GM18870 (cell line): ENCODE data around the gene MTM1.

Source experiments
- ATAC-seq: cut with Tn5 transposase; IDR thresholded peaks from one replicate; pipeline ENCODE4 v1.9.1; 2021; ENCODE audit warnings: moderate library complexity; ENCODE audit not compliant: unreplicated experiment

Gene MTM1

DNA sequence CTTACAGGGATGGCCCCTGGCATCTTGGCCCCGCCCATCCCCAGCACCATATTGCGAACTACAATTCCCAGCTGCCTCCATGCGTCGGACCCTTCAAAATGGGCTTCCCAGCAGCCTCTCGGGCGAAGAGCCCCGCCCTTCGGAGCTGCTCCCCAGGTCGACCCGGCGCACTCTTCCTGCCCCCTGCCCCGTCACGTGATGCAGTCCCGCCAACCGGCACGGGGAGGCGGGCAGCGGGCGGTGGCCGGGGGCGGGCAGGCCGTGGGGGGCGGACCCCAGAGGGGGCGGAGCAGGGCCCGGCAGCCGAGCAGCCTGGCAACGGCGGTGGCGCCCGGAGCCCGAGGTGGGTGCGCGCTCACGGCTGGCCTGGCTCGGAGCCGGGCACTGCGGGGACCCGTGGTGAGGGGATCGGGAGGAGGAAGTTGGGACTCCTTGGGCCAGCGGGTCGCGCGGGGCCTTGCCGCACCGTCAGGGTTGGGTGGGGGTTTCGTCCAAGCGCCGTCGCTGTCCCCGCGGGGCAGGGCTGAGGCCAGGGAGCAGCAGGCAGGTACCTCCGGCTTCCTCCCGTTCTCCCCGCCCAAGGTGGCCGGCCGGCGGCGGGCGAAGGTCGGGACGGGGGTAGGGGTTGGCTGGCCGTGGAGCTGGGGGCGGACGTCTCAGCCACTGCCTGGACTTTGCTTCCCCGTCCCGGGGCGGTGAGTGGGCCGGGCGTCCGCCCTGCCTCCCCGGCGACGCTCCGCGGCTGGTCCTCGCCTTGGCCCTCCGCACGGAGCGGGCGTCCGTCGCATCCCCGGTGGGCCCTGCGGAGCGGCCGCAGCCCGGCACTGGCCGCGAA lies at the start of gene MTM1:
Gene MTM1 (plus strand): TSS at position 302 of the 835 bp plus-strand sequence. CDS start 23,994 bp downstream, outside the sequence.
- ATAC-seq = peak; percentile 94

DNA sequence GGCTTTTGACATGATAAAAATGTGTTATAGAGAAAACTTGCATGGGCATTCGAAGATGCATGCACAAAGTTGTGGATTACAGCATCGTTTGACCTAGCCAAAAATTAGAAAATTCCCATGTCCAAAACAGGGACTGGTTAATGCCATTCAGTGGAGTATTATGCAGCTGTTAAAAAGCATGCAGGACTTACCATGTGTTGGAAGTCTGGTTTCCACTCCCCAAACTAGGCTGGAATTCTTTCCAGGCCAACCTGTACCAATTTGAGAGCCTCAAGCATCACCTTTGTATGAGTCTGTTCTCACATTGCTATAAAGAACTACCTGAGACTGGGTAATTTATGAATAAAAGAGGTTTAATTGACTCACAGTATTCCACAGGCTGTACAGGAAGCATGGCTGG lies 45.9 kb upstream of the MTM1 start:
- ATAC-seq = no peak

DNA sequence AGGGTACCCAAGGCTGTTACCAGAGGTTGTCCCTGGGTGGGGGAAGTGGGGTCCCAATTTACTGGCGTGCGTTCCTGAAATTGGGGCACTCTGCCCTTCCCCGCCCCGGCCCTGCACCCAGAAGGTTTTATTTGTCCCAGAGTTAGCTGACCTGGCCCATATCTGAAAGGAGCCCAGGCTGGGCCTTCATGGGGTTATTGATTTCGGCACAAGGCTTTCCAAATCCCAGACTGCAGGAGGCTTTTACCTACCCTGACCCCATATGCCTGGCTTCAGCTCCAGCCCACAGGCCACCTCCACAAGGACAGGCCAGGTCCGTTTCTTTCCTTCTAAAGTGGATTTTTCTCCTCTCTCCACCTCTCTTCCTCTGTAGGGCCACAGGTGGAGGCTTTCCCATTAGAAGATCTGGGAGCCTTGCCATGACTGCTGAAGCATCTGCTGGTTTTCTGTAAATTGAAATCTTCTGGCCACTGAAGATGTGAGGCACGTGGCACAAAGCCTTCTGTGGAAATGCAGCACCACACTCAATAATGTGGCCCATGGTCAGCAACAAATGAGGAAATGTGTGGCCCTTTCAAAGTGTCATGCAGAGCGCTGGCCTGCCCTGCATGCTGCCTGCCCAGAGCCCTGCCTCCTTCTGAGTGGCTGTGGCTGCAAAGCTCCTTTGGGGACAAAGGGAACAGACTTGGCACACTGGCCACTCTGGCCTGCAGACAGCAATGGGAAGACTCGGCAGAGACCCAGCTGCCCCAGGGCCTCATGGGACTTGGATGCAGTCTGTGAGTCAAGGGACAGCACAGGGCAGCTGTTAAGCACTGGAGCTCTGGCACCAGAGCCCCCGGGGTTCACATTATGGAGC lies 43.1 kb upstream of the MTM1 start:
- ATAC-seq = no peak

DNA sequence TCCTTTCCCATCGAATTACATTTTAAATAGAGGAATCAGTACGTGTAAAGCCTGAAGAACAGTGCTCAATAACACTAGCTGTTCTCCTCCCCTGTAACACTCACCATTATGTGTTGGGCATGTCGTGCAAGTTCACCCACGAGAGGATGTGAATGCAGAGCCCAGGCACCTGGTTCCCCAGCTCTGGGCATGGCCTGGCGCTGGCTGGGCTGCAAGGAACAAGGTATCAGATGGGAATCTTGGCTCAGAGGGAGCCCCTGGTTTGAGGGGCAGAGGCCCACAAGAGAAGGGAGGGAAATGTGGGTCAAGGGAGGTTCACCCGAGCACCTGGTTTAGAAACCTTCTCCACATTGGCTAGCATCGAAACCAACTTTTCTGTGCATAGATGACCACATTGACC lies 41.7 kb upstream of the MTM1 start:
- no peak for ATAC-seq

DNA sequence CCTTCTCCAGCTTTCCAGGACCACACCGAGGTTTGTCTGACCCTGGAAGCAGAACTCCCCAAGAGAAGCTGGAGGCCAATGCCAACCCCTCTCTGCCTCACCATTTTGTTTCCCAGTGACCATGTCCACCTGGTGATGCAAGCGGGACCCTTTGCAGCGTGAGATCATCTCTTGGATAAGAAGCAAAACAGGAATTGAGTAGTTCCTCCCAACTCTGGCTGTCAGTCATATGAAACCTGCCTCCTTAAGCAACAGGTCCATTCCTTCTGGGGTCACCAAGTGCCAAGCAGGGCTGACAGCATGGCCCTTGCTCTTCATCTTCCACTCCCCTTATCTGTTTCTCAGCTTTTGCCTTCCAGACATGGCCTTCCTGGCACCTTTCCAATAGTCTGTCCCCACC lies 41.3 kb upstream of the MTM1 start:
- ATAC-seq = no peak

DNA sequence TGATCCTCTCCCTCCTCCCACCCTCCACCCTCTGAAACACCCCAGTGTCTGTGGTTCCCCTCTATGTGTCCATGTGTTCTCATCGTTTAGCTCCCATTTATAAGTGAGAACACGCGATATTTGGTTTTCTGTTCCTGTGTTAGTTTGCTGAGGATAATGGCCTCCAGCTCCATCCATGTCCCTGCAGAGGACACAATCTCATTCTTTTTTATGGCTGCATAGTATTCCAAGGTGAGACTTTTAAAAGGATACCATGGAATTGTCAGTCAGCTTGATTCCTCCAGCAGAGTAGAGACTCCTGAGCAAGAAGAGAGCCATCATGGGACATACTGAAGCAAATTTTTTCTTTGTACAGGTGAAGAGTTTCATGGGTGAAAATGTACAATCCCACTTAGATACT lies 38.8 kb upstream of the MTM1 start:
- no peak for ATAC-seq

DNA sequence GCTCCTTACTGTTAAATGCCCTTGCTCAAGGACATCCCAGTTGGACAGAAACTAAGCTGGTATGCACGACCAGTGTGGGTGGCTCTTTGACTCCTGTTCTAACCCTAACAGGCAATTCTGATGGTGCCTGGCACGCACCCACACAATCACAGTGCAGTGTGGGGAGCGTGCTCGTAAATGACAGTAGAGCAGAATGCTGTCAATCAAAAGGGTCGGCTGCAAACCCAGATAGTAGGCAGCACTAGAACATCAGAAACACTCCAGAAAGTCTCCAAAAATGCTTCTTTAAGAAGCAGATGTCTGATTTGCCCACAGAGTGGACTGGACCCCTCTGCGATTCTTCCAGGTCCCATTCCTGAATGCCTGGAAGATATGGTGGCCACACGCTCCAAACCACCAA lies 37.6 kb upstream of the MTM1 start:
- no peak for ATAC-seq

DNA sequence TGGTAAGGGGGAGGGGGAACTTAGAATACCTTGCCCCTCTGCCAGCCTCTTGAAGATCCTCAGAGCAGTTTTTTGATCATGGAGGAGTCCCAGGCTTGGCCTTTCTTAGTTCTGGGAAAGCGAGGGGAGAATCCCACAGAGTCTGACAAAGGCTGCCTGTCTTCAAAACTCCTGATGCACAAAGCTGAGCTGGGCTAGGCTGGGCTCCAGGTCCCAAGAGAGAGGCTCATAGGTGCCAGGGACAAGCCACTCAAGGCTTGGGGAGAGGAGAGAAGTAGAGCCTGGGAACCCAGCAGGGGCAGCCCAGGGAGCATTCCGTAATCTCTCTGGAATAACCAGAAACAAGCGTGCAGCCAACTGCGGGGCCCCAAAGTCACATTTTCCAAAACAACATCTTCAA lies 37.0 kb upstream of the MTM1 start:
- no peak for ATAC-seq

DNA sequence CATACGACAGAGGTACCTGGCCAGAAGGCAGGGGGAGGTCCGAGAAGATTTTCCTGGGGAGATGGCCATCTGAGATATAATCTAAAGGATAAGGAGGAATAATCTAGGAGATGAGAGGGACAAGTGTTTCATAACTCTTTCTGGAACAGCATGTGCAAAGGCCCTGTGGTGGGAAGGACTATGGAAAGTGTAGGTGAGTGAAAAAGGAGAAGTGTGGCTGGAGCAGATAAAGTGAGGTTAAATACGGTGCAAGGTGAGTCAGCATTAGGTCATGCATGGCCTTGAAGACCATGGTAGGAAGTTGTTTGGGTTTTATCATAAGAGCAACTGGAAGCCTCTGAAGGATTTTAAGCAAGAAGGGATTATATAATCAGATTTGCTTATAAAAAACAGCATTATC lies 34.6 kb upstream of the MTM1 start:
- no peak for ATAC-seq

DNA sequence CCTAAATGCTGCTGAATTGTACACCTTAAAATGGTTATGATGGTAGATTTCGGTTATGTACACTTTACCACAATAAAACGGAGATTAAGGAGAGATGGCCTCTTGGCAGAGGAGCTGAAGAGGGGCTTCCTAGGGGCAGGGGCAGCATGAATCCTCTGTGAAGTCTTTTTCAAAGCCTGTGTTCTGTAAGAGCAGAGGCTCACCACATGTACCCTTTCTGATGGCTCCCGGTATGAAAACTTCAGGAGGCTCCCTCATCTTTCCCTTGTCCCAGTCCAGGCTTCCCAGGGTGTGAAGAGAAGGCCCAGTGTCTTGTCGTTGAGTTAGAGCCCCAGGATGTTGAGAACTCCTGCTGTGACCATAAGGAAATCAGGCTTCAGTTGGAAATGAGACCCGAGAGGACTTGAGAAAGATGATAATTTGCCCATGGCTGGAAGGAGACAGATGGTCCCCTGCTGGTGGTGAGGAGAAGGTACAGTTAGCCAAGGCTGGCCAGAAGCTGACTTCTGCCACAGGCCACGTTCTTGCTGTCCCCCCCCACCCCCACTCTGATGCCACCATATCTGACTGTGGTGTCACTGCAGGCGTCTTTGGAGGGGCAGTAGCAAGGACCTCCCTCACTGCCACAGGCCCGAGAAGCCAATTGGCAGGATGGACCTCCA lies 31.8 kb upstream of the MTM1 start:
- no peak for ATAC-seq

DNA sequence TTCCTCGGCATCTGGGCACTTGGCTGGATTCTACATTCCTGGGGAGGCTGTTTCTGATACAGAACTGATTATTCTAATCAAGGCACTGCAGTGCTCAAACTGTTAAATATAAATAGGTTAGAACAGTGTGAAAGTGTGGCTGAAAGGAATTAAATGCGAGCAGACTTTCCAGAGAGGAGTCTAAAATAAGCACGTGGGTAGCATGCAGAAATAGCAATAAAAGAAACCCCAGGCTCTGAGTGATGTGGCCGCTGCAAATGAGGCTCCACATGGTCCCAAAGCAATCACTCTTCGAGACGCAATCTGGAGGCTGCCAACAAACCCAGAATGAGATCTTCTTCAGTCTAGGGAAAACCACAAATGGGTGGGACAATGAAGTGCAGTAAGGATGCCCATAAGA lies 30.6 kb upstream of the MTM1 start:
- ATAC-seq = no peak

DNA sequence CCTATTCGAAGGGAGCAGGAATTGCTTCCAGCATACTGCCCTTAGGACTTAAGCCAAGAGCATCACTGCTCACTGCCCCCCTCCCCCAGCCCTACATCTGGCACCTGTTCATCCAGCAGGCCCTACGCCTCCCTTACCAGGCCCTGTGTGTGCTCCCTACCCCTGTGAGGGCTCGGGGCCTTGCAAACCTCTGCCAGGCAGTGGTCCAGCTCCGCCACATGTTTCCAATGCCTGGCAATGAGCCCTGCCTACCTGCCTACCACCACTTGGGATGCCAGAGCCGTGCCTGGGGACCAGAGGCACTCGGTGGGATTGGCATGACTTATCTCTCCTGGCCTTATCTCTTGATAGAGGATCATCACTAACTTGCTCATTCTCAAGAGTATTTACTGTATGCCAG lies 27.5 kb upstream of the MTM1 start:
- ATAC-seq = no peak

DNA sequence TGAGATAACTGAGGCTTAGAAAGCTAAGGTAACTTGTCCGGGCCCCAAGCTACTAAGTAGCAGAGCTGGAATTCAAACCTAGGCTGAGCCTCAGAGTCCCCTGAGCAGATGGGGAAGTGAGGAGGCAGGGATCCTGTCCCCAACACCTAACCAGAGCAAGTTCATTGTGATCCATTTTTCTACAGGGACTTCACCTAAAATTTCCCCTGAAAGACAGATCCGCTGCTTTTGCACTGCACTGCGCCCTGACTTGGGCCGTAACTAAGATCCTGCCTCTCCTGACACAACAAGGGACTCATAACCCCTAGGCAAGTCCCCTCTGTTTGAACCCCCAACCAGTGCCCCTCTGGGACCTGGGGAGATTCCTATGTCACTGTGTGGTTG lies 25.6 kb upstream of the MTM1 start:
- ATAC-seq = peak; percentile 35

DNA sequence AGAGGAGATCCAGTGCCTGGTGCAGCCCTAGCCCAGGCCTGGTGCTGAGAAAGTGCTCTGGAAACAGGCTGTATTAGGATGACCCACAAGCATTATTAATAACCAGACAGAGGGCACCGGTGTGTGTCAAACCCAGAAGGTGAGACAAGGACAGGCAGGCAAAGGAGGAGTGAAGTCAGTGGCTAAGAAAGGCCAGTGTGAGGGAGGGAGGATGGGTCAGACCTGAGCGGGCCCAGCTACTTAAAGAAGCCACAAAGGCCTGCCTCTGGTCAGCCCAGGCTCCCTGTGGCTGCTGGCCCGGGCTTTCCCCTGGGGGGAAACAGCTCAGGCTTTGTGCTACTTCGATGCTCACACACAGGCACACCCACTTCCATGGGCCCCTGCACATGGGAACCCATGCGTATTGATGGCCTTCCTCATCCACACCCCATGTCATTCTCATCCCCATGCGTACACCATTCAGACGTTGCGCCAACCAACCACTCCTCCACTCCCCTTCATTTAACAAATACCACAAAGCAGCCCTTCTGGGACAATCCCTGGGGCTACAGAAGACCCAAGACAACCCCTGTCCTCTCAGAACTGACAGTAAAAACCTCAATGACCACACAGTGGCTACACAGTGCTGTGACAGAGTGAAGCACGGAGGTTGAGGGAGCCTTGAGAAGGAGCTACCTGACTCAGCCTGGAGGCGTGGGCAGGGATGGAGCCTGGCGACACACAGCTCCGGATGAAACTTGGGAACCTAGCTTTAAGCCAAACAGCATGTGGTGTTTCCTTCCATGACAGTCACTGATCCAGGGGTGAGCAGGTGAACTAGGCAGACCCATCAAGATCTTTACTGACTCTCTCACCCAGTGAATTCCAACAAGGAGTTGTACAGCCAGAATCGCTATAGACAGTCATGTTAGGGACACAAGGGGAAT lies 24.9 kb upstream of the MTM1 start:
- ATAC-seq = peak; percentile 72

DNA sequence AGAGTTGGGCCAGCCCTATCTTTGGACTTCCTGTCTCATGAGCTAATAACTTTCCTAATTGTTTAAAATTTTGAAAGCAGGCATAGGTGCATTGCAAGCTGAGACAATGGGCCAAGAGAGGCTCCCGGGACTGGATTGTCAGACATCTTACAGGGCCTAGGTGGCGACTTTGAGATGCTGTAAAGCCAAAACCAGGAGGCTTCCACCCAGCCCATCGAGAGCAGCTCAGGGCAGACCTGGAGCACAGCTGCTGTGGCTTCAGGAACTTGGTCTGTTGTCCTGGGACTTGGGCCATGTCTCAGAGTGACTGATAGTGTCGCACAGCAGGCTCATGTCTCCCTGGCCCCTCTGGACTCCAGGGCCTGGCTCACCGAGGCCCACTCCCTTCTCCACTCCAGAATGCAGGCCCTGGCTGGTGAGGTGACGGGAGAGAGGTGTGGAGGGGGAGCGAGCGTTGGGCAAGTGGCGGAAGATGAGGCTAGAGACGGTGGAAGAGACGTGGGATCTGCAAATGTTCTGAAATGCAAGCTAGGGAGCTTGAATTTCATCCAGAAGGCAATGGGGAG lies 24.1 kb upstream of the MTM1 start:
- ATAC-seq = no peak

DNA sequence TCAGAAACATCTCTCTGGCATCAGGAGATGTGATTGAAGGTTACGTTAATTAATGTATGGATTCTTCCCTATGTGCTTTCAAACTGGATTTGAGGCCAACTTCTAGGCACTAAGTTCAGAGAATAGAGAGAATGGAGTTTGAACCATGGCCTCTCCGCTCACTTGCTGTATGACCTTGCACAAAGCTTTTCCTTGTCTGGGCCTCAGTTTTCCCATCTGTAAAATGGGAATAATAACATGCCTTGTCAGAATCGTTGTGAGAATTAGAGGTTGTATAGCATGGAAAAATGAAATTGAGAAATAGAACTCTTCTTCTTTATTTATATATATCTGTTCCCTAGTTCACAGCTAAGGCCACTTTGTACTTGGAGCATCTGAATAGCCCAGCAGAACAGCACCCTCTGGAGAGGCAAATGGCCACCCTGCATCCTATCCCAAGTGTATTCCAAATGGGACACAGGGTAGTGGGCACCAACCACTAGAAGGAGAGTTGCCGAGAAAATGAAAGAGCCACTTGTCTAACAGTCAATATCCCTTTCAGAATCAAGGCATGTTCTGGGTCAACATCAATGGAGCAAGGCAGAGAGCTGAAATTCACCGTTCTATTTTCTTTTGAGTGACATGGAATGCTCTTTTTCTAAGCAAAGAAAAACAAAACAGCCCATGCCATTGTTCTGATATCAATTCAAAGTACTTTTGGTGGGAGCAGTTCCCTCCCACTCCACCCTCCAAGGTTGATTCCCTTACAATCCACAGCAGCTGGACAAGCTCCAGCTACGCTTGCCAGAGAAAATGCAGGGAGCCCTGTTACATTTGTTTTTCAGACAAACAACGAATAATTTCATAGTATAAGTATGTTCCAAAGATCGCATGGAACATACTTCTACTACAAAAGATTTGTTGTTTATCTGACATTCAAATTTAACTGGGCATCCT lies 23.3 kb upstream of the MTM1 start:
- ATAC-seq = no peak

DNA sequence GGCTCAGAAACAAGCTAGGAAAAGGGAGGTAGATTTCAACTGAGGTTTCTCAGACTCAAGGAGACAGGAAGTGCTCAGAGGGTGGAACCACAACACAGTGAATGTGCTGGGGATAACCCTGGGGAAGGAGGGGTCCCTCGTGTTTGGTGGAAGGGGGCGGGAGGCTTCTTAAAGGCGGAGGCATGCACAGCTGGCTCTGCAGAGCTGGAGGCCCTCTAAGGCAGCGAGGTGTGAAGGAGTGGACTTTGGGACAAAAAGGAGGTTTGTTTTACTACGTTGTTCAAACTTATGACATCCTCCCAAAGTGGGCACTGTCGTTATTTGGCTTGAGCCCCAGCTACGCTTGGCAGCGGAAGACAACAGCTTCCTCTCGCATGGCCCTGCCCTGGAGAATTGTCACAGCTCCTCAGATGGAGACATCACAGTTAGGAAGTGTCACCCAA lies 21.7 kb upstream of the MTM1 start:
- no peak for ATAC-seq

DNA sequence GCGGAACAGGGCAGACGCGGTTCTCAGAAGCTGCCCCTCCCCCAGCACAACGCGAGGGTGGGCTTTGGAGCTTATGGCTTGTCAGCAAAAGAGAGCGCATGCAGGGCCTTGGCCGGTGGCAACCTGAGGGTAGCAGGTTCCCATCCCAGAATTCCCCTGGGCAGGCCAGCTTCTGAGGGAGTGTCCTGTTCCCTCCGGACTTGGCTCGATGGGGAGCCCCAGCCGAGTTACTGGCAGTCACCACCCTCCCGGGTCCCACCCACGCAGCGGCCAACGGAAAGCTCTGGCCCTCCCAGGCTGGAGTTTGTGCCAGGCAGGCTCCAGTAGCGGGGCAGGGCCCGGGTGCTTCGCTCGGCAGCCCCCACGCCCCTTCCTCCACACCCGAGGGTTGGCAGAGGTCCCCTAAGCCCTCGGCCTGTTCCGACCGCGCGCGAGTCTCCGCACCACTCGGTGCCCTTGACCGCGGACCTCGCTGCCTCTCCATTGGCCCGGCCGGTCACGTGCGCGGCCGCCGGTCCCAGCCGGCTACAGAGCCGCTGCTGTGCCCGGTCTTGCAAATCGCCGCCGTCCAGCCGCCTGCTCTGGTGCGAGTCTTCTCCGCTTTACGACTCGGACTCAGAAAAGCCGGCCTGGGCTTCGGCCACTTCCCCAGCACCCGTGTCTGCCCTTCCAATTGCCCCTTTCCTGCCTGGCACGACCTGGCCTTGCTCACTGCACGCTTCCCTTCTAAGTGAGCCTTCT lies 20.9 kb upstream of the MTM1 start:
- ATAC-seq = no peak
